ENCODE results near the gene FOLH1.
"Not testable (repeated sequence)": the region's sequence is repeated elsewhere in the genome, so short reads cannot be mapped to it uniquely, and the experiment has no call there.

The FOLH1 gene

DNA sequence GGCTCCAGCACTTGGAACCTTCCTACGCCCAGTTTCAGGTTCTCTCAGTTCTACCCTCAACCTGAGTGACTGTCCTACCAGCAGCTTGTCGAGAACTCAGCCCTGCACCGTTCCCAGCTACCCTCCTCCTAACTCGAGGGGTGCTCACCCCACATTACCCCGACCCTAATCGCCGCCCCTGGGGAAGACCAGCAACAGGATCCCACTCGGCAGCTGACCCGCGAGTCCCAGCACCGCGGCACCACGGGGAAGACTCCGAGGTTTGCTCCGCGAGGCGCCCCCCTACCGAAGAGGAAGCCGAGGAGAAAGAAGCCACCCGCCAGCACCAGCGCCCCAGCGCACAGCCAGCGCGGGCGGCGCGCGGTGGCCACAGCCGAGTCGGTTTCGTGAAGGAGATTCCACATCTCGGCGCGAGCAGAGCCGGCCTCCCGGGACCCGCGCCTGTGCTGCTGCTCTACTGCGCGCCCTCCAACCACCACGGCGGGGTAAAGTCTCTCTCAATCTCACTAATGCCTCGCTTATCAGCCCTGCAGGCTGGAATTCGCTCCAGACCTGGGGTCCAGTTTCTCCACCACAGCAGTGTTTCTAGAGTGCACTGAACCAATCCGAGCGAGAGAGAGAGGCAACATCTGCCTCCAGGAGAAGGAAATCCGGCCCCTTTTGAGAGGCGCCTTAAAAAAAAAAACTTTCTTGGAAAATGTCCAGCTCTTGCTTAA, at the start of gene FOLH1:
Gene FOLH1, minus strand, starts transcription at position 597 of the 716 bp plus-strand sequence. Its CDS starts 193 bp downstream, at position 404.
- no peak for DNase-seq

DNA sequence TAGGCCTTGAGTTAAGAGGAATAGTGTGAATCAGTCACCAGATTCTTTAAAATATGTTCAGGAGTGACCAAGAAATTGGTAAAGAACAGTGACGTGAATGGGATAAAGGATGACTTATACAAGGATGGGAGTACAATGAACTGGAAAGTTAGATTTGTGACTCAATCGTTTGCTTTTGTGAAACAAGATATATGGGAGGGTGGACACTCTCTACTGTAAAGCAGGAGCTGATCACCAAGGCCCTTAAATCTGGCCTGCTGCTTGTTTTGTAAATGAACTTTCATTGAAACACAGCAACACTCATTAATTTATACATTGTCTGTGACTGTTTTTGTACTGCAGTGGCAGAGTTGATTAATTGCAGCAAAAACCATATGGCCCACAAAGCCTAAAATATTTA, 46.7 kb upstream of the FOLH1 start:
- not testable (repeated sequence) for DNase-seq

DNA sequence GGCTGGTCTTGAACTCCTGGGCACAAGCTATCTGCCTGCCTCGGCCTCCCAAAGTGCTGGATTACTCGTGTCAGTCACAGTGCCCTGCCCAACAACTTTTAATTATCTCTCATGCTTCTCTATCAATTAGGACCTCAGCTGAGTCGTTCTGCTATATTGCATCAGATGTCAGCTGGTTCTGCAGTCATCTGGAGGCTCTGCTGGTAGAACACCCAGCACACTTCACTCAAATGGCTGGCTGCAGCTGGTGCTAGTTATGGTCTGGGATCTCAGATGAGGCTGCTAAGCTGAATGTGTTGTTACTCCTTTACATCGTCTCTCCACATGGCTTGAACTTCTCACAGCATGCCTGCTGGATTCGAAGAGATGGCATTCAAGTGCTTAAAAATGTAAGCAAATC, 42.8 kb upstream of the FOLH1 start:
- not testable (repeated sequence) for DNase-seq

DNA sequence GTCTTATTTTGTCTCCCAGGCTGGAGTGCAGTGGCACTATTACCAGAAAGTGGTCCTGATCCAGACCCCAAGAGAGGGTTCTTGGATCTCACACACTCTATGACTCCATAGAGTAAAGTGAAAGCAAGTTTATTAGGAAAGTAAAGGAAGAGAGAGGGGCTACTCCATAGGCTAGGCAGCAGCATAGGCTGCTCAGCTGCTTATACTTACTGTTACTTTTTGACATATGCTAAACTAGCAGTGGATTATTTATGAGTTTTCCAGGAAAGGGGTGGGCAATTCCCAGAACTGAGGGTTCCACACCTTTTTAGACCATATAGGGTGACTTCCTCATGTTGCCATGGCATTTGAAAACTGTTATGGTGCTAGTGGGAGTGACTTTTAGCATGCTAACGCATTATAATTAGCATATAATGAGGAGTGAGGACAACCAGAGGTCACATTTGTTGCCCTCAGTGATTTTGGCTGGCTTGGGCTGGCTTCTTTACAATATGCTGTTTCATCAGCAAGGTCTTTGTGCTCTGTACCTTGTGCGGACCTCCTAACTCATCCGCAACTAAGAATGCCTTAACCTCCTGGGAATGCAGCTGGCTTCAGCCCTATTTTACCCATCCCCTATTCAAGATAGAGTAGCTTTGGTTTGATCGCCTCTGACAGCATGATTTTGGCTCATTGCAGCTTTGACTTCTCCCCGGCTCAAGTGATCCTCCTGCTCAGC, 42.2 kb upstream of the FOLH1 start:
- not testable (repeated sequence) for DNase-seq

DNA sequence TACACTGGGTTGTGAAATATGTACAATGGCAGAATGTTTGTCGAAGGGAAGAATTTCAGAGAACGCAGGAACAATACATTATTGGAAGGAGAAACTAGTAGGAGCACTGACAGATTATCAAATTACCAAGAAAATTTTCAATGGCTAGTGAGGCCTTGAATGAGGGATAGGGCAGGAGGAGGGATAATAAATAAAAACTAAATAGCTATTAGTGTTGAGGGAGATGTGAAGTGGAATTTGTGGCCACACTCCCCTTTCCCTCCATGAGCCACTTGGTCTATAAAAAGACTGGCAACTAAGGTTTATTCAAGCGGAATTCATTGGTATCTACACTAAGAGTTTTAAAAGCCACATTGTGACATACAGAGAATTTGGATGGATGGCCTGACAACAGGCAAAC, 41.0 kb upstream of the FOLH1 start:
- DNase-seq: not testable (repeated sequence)

DNA sequence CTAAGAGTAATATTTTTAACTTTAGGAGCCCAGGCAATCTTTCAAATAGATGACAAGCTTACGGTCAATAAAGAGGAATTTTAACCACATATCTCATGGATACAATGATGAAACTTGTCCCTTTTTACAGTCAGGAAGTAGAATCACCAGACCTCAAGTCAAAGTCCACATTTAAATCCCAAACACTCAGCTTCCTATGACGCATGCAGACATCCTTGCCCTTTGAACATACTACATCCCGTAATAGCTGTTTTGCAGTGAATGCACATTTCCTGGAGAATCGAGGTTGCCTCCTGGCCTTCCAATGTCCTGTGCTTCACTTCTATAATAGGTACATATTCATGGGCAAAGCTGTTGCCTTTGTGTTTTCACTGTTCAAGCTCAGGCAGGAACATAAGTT, 25.3 kb upstream of the FOLH1 start:
- DNase-seq: not testable (repeated sequence)

DNA sequence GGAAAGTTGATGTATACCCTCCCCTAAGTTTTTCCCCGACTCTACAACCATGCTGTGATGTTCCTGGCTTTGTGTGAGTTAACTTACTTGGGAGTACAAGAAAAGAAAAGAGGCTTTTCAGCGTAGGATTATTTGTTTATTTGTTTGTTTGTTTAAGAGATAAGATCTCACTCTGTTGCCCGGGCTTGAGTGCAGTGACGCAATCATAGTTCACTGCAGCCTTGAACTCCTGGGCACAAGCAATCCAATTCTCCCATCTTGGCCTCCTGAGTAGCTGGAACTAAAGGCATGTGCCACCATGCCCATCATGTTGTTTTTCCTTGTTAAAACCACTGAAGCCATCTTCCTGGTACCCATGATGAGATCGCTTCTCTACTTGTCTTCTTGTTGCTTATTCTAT, 24.6 kb upstream of the FOLH1 start:
- not testable (repeated sequence) for DNase-seq

DNA sequence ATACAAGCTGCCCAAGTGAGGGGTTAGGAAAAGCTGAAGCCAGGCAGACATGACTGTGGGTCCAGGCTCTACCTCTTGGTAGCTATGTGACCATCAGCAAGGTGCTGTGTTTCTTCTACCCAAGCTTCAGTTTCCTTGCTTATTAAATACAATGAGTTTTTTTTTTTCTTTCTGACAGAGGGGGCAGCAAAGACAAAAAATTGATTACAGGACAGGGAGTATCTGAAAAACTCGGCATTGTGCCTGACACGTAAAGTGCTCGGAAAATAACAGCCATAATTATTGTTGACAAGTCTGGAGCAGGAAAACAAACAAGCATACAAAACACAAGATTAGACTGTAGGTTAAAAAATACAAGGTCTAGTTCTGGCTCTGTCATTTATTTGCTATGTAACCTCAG, 23.3 kb upstream of the FOLH1 start:
- DNase-seq: not testable (repeated sequence)

DNA sequence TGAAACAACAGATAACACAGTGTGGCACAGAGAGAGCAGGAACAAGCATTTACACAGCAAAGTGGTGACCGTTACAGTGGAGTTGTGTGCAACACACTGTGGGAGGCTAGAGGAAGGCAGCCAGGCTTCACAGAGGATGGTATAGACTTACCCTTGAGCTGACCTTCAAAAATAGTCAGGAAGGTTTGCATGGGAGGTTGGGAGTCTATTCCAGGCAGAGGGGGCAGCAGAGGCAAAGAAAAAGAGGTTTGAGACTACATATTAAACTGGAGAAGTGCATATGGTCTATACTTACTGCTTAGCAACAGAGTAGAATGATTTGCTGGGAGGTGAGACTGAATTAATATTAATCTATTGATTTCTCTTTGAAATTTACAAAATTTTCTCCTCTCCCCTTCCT, 22.1 kb upstream of the FOLH1 start:
- DNase-seq: not testable (repeated sequence)

DNA sequence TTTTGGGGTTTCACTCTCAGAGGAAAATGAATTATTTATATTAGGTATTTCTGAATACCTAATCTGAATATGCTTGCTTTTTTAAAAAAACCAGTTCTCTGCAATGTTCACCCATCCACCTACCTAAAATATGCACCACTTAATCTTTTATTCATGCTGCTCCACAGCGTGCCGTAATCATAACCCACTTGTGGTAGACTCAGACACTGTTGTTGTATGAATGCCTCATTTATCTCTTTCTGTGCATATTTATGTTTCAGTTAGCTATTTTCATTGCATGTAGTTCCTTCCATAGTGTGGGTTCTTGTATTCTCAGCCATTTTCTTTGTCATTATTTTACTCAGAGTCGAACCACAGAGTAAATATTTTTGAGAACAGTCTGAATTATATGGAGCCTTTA, 21.6 kb upstream of the FOLH1 start:
- not testable (repeated sequence) for DNase-seq

DNA sequence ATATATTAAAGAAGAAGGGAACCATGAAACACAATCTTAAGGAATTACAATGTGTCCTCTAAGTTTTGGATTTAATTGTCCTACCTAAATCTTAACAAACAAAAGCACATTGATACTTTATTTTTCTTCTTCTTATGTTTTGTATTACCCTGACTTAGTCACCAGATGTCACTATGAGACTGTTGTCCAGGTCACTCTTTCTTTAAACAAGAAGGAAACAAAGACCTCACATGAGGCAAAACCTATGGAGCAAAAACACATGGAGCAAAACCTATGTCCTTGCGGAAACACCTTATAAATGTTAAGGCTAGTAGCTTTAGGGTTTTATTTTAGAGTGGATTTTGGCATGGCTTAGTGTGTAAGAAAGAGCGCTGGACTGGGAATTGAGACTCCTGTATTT, 20.7 kb upstream of the FOLH1 start:
- not testable (repeated sequence) for DNase-seq

DNA sequence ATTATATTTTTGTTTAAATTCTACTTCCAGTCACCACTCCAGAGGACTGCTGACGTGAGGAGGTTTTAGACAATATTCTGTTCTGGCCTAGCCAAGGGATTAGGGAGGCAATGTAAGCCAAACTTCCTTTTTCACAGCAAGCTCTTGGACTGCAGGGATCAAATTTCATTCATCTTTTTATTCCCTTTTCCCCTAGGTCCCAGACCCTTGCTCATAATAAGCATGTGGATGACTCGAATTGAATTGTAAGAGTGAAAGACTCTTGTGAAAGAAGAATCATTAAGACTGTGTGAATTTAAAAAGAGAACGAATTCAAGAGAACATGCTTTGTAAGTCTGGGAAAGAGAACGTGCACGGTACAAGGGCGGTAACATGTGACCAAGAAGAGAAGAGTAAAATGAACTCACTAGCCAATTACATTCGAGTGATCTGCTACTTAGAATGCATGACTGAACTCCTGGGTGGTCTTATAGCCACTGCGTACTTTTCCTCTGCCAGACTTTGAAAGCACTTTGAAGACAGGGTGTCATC, 16.9 kb upstream of the FOLH1 start:
- DNase-seq: not testable (repeated sequence)

DNA sequence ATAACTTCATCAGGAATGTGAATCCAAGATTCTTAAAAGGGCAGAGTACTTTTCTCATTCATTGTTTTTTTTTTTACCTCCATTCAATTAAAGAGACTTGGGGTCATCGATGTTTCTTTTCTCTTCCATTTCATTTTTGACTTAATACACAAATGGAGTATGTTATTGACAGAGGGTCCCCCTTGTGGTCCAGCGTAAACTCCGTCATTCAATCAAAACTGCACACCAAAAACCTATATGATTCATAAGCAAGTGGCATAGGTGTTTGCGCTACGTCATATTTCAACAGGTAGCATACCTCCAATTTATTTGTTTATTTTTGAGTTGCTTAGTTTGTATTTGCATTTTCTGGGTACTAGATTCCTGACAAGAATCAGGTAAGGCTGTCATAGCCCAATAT, 12.7 kb upstream of the FOLH1 start:
- no peak for DNase-seq

DNA sequence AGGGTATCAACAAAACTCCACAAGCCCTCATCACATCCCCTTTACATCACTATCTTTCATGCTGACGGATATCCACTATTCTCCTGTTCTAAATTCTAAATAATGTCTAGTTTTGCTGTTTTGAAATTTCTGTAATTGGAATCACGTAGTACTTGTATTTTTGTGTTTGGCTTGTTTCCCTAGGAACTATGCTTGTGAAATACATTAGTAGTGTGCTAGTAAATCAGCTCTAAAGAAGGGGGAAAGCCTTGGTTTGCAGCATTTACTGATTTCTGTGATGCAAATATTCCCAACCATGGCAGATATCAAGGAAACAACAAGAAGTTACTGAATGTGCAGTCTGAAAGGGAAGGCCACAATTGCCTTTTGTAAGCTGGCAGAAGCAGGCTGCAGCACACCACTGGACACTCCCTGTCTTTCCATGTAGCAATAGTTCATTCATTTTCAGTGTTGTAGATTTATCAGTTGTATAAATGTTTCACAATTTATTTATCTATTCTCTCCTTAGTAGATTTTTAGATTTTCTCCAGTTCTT, 4.7 kb upstream of the FOLH1 start:
- no peak for DNase-seq

DNA sequence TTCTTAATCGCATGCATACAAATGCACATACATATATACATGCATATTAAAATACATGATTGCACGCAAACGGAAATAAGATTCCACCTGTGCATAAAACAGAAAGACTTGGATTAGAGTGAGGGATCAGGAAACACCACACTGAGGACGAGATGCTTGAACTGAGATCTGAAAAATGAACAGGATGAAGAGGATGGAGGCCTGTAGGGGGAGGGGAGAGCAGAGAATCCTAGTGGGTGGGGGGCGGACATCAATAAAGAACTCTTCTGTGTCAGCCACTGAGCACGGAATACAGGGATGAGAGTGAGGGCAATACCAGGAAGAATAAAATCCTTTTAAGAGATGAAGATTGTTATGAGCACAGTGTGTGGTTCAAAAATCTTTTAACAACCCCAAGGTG, 1.4 kb downstream of the FOLH1 start:
- DNase-seq: not testable (repeated sequence)

DNA sequence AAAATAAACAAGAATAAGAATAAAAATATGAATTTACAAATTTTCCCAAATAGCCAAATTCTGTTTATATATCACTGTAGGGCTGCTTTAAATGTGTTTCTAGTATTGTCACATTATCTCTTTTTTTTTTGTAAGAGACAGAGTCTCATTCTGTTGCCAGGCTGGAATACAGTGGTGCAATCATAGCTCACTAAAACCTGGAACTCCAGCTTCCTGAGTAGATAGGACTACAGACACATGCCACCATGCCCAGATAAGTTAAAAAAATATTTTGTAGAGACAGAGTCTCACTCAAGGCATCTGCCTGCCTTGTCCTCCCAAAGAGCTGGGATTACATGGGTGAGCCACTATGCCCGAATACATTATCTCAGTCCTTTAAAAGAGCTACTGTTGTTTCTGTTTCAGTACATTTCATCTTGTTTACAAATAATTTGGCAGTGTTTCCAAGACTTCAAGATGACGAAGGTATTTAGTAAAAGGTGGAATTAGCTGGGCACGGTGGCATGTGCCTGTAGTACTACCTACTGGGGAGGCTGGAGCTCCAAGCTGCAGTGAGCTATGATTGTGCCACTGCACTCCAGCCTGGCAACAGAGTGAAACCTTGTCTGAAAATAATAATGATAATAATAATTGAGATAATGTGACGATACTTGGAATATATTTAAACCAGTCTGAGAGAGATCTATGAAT, 6.0 kb downstream of the FOLH1 start:
- no peak for DNase-seq

DNA sequence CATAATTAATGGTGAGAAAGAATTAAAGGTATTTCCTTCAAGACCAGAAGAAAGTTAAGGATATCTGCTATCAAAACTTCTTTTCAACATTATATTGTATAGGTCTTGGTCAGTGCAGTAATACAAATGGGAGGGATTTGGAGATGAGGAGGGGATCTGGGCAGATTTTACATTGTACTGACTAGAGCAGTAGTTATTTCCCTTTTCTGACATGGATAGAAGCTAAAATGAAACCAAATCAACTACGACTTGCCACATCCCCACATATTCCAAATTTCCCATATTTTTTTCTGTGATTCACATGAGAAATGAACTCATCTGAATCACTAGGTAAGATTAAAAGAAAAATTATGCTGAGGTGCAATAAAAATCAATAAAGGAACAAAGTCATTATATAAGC, 11.6 kb downstream of the FOLH1 start:
- DNase-seq: not testable (repeated sequence)

DNA sequence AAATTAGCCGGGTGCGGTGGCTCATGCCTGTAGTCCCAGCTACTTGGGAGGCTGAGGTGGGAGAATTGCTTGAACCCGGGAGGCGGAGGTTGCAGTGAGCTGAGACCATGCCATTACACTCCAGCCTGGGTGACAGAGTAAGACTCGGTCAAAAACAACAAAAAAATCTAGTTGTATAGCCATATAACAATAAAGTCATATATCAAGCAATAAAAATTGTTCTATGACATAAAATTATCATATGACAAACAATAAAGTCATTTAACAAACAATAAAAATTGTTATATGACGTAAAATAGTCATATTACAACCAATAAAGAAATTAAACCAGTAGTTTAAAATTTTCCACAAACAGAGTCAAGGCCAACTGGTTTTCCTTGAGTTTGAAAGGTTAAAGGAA, 12.4 kb downstream of the FOLH1 start:
- not testable (repeated sequence) for DNase-seq

DNA sequence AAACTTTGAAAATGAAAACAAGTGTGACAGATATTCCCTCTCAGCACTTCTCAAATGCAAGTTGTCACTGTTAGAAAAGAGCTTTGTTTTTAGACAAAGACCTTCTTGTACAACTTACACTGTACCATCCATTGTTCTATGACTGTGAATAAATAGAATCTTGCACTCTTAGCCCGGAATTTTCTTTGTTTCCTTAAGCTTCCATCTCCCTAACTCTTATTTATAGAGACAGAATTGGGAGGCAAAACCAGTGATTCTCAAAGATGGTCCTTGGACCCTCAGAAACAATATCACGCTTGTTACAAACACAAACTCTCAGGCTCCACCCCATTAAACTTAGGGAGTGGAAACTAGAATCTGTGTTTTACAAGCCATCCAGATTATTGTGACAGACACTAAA, 18.1 kb downstream of the FOLH1 start:
- not testable (repeated sequence) for DNase-seq

DNA sequence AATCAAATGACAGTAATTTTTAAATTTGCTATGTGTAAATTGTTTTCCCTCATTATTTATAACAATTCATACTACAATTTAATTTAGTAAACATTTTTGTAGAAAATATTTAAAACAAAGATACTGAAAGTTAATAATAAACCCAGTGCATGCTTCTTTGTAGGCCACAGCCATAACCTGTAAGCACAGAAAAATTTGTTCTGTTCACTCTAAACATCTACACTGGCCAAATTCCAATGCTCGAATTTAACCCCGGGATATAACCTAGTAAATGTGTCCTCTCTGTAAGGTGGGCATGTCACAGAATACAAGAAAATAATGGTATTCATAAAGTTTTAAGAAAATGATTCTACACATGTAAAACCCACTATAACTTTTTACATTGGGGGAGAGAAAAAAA, 22.2 kb downstream of the FOLH1 start:
- DNase-seq: not testable (repeated sequence)

DNA sequence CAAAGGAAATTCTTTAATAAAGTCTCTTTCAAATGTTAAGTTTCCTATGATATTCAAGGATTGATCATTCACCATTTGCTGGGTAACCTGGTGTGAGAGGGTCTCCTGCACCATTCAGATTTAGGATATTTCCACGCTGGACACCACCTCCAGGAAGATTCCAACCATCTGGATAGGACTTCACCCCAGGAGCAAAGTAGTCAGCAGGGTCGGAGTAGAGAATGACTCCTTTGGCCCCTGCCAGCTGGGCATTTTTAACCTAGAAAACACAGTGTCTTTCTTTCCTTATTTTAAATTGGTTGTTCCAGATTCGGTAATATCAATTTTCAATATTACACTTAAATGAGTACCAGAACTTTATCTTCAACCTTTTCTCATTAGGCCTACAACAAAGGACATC, 22.8 kb downstream of the FOLH1 start:
- DNase-seq: not testable (repeated sequence)

DNA sequence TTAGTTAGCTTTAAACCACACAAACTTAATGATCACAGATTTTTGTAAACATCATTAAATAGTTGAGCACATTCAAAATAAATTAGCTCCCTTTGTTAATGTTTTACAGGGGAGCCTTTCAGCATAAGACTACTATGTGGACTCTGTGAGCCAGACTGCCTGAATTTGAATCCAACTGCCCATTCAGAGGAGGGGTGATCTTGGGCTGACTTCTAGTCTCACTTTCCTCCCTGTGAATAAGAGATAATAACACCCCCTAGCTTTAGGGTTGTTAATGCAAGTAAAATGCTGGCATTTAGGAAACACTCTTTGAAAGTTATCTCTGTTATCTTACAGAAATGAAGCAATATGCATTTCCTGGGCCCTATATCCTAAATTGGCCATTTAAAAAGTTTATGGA, 23.6 kb downstream of the FOLH1 start:
- DNase-seq: not testable (repeated sequence)

DNA sequence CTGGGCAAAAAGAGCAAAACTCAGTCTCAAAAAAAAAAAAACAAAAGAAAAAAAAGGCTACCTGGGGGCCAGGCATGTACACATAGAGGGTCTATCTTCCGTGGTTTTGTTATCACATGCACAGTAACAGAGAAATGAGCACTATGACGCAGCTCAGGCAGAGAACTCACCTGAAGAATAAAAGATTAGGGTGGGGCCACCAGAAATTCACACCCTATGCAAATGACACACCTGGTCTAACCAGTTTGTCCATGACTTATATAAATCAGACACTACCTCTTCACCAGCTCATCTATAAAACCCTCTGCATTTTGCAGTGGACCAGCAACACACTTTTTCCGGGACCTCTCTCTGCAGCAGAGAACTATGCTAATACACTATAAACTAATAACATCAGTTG, 30.5 kb downstream of the FOLH1 start:
- not testable (repeated sequence) for DNase-seq
